NCI-H2081 (cell line): ENCODE data around the gene PPP1R14C.

ENCODE experiments used
- DNase-seq, 2 experiments: peaks; one replicate each; lab custom pipeline; 2025; lab: John Stamatoyannopoulos, UW

Gene PPP1R14C

GRCh38 chr6:150298030-150298380 is 155.2 kb downstream of the PPP1R14C start:
- DNase-seq: no peak

- DNase-seq: no peak
These were observed 155.8 kb downstream of the PPP1R14C start for GRCh38 chr6:150298676-150299075.
